Measurements from ENCODE around the gene BAX.

GRCh38 chr19:48970139-48970766 lies 15.6 kb downstream of the BAX start:
- TF ChIP-seq, protein P1, sequence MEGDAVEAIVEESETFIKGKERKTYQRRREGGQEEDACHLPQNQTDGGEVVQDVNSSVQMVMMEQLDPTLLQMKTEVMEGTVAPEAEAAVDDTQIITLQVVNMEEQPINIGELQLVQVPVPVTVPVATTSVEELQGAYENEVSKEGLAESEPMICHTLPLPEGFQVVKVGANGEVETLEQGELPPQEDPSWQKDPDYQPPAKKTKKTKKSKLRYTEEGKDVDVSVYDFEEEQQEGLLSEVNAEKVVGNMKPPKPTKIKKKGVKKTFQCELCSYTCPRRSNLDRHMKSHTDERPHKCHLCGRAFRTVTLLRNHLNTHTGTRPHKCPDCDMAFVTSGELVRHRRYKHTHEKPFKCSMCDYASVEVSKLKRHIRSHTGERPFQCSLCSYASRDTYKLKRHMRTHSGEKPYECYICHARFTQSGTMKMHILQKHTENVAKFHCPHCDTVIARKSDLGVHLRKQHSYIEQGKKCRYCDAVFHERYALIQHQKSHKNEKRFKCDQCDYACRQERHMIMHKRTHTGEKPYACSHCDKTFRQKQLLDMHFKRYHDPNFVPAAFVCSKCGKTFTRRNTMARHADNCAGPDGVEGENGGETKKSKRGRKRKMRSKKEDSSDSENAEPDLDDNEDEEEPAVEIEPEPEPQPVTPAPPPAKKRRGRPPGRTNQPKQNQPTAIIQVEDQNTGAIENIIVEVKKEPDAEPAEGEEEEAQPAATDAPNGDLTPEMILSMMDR (IDR thresholded peaks at IDR 0.05): no peak
- TF ChIP-seq POLR2AphosphoS5 (IDR thresholded peaks at IDR 0.05): no peak
